ENCODE results near the gene SNRK. TPM values are rescaled to one million over a fixed set of nuclear protein-coding genes. Genes with fewer than 3 reads are reported as not detected.

Gene SNRK
- total RNA-seq, 1 experiment from 2014 or later, result 12.0 TPM

DNA sequence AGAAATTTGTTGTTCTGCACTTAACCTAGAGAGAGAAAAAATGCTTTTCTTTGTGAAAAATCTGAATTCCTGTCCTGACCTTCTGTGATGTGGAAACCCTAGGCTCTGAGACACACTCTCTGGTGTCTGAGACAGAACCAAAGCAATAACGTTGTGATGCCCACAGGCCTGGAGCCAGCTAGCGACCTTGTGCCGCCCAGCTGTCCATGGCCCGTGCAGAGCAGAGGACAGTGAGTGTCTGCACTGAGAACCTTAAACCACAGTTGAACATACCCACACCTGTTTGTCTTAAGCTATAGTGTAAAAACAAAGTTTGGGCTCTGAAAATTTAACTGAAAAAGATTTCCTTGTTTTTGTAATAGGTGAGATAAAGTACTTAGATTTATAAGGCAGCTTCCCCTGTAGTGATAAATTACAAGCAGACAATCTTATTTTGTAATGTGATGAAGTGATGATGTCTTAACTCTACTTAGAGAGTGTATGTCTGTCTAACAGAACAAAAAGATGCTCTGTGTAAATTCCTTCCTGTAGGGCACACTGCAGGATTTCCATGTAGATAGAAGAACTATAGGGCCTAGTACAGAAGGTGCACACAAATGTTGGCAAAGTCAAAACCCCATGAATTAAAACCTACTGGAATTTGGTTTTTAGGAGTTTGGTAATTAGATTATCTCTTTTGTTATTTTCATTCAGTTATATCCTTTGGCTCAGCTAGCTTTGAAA, 62.7 kb downstream of the SNRK start:
- H4K91ac ChIP-seq (ENCODE audit: insufficient read length, low read depth, low read length), result no peak overlapping the region
- no peak overlapping the region for H2BK120ac ChIP-seq (ENCODE audit: low read depth, low read length, poor library complexity, severe bottlenecking)
- no peaks in the 10 kb centered on the region for H4K20me1 ChIP-seq (ENCODE audit: control insufficient read depth, insufficient read depth, insufficient read length)
- H3K14ac ChIP-seq (ENCODE audit: insufficient read depth, low read length), result no peak overlapping the region
- no peak overlapping the region for H3T11ph ChIP-seq (ENCODE audit: low read length)
- Mint-ChIP-seq H3K36me3 (ENCODE audit: insufficient read depth in 1 of 3, low read depth in 3 of 3) (peaks cover 14 to 33% (median 22%) of the 10 kb centered on the region in 3 experiments), H3K27ac (no peak overlapping the region), H3K9me3 (peaks cover 0 to 7% of the 10 kb centered on the region in 2 experiments; a peak in 1 of 5 replicates), H3K4me3 (no peak overlapping the region), H3K27me3 (ENCODE audit: low read depth) (peaks cover 8% of the 10 kb centered on the region), H3K4me1 (peaks cover 4 to 11% of the 10 kb centered on the region in 2 experiments)
- H3K27me3 ChIP-seq (ENCODE audit: insufficient read depth, low read length), result no peaks in the 10 kb centered on the region; the same call in 1 of the 2 replicates
- no peaks in the 10 kb centered on the region for H3K79me2 ChIP-seq (ENCODE audit: insufficient read depth, low read length)
- H3K23me2 ChIP-seq (ENCODE audit: insufficient read length, low read depth, low read length, poor library complexity, severe bottlenecking), result no peaks in the 10 kb centered on the region
- H4K8ac ChIP-seq (replicated peaks; ENCODE audit: insufficient read length, low read depth, low read length), result no peak overlapping the region
- no peak overlapping the region for H2BK15ac ChIP-seq (ENCODE audit: low read depth, low read length)
- no peaks in the 10 kb centered on the region for H3K79me1 ChIP-seq (ENCODE audit: insufficient read depth, low read depth, low read length, poor library complexity, severe bottlenecking)
- TF ChIP-seq, protein P1, sequence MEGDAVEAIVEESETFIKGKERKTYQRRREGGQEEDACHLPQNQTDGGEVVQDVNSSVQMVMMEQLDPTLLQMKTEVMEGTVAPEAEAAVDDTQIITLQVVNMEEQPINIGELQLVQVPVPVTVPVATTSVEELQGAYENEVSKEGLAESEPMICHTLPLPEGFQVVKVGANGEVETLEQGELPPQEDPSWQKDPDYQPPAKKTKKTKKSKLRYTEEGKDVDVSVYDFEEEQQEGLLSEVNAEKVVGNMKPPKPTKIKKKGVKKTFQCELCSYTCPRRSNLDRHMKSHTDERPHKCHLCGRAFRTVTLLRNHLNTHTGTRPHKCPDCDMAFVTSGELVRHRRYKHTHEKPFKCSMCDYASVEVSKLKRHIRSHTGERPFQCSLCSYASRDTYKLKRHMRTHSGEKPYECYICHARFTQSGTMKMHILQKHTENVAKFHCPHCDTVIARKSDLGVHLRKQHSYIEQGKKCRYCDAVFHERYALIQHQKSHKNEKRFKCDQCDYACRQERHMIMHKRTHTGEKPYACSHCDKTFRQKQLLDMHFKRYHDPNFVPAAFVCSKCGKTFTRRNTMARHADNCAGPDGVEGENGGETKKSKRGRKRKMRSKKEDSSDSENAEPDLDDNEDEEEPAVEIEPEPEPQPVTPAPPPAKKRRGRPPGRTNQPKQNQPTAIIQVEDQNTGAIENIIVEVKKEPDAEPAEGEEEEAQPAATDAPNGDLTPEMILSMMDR (conservative IDR thresholded peaks at IDR 0.05), result no peak
- no peak overlapping the region for H2AK5ac ChIP-seq (ENCODE audit: insufficient read length, low read length)
- no peak overlapping the region for H3K27ac ChIP-seq (ENCODE audit: insufficient read length, low read depth, low read length)
- H2BK5ac ChIP-seq (ENCODE audit: insufficient read length, low read length), result no peak overlapping the region
- no peaks in the 10 kb centered on the region for H3K9me3 ChIP-seq (ENCODE audit: control insufficient read depth, low read depth, low read length)
- H2BK20ac ChIP-seq (ENCODE audit: low read depth, low read length, poor library complexity, severe bottlenecking), result no peak overlapping the region
- DNase-seq, result no peak
- H3K4me2 ChIP-seq (ENCODE audit: insufficient read depth, insufficient read length, low read length), result no peak overlapping the region
- no peak overlapping the region for H3K9ac ChIP-seq (ENCODE audit: extremely low read depth, insufficient read length, low read length)
- H2AFZ ChIP-seq (ENCODE audit: low read length), result no peak overlapping the region
- no peak overlapping the region for H3K23ac ChIP-seq (ENCODE audit: insufficient read length, low read depth, low read length)
- no CpG with 5 or more reads among the region's 4 CpGs for WGBS (ENCODE audit: extremely low coverage, insufficient read length, low lambda C conversion rate)
- no peak overlapping the region for H3K4ac ChIP-seq (ENCODE audit: low read depth, low read length)
- no peak overlapping the region for H2BK12ac ChIP-seq (ENCODE audit: insufficient read length, low read depth, low read length)
- H3K18ac ChIP-seq (ENCODE audit: insufficient read length, low read depth, low read length), result no peak overlapping the region
- no peak overlapping the region for H3K56ac ChIP-seq (ENCODE audit: insufficient read length, low read depth, low read length)
- H3K4me1 ChIP-seq (ENCODE audit: insufficient read depth, low read length), result no peaks in the 10 kb centered on the region
- no peak overlapping the region for H4K5ac ChIP-seq (ENCODE audit: insufficient read length, low read depth, low read length)
